GM19372 (cell line): Measurements from ENCODE around the gene KIF18B.

Experiments
- ATAC-seq: cut with Tn5 transposase; IDR thresholded peaks from one replicate; pipeline ENCODE4 v1.9.1; 2021; ENCODE audit warnings: mild to moderate bottlenecking, low read depth, moderate library complexity; ENCODE audit not compliant: unreplicated experiment

Gene KIF18B

GRCh38 chr17:44947461-44948314 lies at the start of gene KIF18B:
Gene KIF18B, minus strand, starts transcription at chr17:44947773. Its CDS starts 11,429 bp downstream, at chr17:44936344.
- peak; percentile 87 for ATAC-seq

- ATAC-seq, result no peak
These were observed 48.7 kb upstream of the KIF18B start for GRCh38 chr17:44996304-44996703.

- no peak for ATAC-seq
These were observed 47.9 kb upstream of the KIF18B start for GRCh38 chr17:44995436-44996001.

- ATAC-seq, result no peak
These were observed 44.8 kb upstream of the KIF18B start for GRCh38 chr17:44992242-44992939.

GRCh38 chr17:44990994-44991393 lies 43.4 kb upstream of the KIF18B start:
- ATAC-seq, result no peak

GRCh38 chr17:44989552-44990138 lies 42.1 kb upstream of the KIF18B start:
- ATAC-seq, result no peak

GRCh38 chr17:44988044-44988942 lies 40.7 kb upstream of the KIF18B start:
- ATAC-seq, result no peak

DNA sequence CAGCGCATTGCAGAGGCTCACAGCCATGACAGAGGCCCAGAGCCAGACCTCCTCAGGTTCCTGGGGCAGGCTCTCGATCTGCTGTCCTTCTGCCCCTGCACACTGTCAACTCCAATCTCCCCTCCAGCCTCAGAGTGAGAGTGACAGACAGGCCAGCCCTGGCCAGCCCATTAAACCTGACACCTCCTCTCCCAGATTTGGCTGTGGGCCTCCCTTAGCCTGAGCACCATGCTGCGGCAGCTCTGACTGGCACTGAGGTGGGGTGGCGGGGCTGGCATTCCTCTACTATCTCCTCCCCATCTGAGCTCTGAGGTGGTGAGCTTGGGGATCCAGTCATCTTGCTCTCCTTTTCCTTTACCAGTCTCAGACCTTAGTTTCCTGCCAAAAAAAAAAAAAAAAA lies 36.0 kb upstream of the KIF18B start:
- no peak for ATAC-seq

- ATAC-seq, result no peak
These were observed 34.6 kb upstream of the KIF18B start for GRCh38 chr17:44982113-44982702.

DNA sequence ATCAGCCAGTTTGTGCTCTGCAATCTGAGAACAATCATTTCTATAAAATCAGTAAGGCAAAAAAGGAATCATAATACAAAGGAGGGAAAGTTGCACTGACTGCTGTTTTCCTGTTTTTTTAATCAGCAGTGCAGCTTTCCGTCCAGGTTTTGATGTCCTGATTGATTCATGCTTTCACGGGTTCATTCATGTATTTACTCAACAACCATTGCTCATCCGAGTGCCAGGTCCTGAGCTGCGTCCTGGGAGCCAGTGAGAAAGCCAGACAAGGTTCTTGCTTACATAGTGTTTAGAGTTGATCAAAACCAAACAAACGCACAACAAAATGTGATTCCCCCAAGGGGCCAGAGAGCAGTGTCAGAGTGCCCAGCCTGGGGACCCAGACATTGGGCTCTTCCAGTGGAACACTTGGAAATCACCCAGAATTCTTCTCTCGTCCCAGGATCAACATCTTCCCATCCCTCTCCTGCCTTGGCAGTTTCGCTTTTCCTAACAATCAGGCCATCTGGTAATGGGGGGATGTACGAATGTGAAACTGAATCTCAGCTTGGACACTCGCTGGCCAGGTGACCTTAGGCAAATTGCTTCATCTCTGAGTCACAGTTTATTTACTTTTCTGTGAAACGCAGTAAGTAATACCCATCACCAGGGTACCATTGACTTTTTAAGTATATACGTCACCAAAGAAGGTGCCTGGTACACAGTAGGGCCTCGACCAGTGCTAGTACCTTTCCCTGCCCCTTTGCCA lies 33.8 kb upstream of the KIF18B start:
- ATAC-seq, result no peak

DNA sequence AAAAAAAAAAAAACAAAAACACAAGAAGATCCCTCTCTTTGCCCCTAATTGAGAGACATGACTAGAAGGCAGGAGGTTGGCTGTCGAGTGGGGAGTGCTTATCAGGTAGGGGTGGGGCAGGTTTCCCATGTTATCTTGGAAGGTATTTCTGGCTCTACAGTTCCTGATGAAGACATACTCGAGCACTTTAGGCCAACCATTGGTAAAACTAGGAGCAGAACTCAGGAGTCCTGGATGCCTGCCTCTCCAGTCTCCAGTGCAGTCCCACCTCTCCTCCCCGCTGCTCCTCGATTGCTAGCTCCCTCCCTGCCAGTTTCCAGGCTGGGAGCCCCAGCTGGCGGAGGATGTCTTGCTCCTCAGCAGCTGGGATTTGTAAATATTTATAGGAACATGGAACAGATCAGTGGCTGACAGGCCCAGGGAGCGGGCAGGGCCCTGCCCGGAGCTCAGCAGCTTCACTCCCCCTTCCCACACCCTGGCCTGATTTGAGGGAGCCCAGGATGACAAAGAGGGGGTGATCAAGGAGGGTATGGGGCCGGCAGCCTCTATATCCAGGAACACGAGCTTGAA lies 31.9 kb upstream of the KIF18B start:
- ATAC-seq, result no peak

DNA sequence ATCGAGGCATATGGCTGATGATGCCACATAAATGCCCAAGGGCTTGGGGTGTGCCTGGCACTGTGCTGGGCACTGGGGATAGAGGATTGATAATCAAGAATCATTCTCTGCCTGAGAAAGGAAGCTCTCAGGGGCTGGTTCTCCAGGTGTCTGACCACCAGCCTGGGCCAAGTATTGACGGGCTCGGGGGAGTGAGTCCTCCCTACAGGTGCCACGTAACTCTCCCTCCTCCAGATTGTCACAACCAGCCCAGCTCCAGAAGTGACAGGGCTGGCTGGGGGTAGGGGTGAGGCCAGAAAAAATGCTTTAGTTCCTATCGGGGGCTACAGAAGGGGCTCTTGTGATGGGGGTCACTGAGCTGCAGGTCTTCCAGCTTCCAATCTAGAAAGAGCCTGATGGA lies 31.2 kb upstream of the KIF18B start:
- no peak for ATAC-seq

DNA sequence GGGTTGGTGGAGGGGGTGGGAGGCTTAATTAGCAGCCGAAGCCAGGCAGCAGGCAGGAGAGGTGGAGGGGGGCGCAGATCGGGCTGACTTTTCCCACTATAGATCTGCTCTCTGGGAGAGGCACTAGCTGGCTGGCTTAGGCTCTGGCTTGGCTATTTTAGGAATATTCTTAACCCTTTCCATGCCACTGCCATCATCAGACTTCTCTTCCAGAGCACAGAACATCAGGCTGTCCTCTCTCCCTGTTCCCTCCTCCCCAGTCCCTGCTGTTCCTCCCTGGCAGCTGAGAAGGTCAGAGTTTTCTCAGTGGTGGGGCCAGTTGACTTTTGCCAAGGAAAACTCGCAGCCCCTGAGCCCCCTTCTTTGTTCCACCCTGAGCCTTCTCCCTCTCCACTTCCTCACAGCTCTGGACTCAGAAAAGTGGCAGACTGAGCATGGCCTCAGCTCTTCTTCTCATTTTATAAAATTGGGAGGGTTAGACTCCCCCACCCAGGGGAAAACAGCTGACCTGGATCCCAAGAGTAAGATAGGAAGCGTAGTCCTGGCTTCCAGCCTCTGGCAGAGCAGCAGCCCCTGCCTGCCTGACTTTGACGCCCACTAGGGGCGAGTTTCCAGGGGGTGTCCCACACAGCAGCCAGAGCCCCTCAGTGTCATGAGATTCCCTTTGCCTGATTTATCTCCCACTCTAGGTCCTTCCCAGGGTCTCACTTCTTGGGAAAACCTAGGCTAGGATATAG lies 30.4 kb upstream of the KIF18B start:
- no peak for ATAC-seq

- ATAC-seq, result no peak
These were observed 29.5 kb upstream of the KIF18B start for GRCh38 chr17:44977065-44977464.

DNA sequence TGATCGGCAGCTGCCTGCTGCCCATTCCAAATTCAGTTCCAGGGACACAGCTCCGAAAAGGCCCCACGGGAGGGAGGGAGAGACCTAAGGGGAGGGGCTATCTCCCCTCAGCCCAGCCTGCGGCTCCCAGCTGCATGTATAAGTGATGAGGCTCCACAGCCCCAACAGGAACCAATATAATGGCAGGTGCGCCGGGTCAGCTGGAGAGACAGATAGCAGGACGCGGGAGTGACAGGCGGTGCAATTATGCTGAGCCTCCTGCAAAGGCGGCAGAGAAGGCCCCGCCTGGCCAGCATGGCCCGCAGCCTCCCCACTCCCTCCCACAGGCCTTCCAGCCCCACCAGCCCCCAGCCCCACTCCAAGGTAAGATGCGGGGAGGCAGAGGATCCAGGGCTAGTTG lies 28.6 kb upstream of the KIF18B start:
- no peak for ATAC-seq

DNA sequence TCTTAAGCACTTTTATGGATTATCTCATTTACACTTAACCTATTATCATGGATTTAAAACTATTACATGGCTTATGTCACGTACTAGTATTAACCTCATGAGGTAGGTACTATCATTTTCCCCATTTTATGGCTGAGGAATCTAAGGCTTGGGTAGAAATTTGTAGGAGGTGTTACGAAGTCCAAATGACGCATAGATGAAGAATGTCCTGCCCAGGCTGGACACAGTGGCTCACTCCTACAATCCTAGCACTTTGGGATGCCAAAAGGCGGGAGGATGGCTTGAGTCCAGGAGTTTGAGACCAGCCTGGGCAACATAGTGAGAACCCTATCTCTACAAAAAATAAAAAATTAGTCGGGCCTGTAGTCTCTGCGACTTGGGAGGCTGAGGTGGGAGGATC lies 25.4 kb upstream of the KIF18B start:
- ATAC-seq, result no peak

GRCh38 chr17:44971776-44972483 lies 24.4 kb upstream of the KIF18B start:
- no peak for ATAC-seq
